Right lobe of liver (tissue), 6 donors: ENCODE data around the gene SDR9C7. TPM values are rescaled to one million over a fixed set of nuclear protein-coding genes. Genes with fewer than 3 reads are reported as not detected.
"Not testable (repeated sequence)": the region's sequence is repeated elsewhere in the genome, so short reads cannot be mapped to it uniquely, and the experiment has no call there.

ENCODE experiments used
- ATAC-seq, 4 donors: fragments of 200-7000 bp; cut with Tn5 transposase; one replicate each; pipeline ENCODE4 v1.9.1; 2020; ENCODE audit warnings: mild to moderate bottlenecking in 4 of 4, moderate library complexity in 4 of 4
- DNase-seq, 3 donors: peaks; one replicate each; pipeline ENCODE4 v3.0.0-alpha.2; 2020
- H3K27ac ChIP-seq, 3 donors: fragments of 200-600 bp; one replicate each; pipeline ENCODE4 v1.8.0; 2022
- H3K27me3 ChIP-seq, 2 donors: fragments of 200-600 bp; one replicate each; pipeline ENCODE4 v1.8.0; 2022
- H3K36me3 ChIP-seq, 4 donors: fragments of 200-600 bp; sonication (generic) in 1 of 4; one replicate each; pipeline versions ENCODE4 v1.5.1 to v1.8.0; 2017 to 2022; ENCODE audit warnings: control low read depth in 1 of 4
- H3K4me1 ChIP-seq, 4 donors: fragments of 200-600 bp; sonication (generic) in 1 of 4; one replicate each; pipeline versions ENCODE4 v1.5.1 to v1.8.0; 2017 to 2022; ENCODE audit warnings: control low read depth in 1 of 4
- H3K4me3 ChIP-seq, 3 donors: fragments of 200-600 bp; one replicate each; pipeline ENCODE4 v1.8.0; 2022
- H3K9me3 ChIP-seq, 4 donors: fragments of 200-600 bp; sonication (generic) in 1 of 4; one replicate each; pipeline versions ENCODE4 v1.5.1 to v1.8.0; 2017 to 2022; ENCODE audit warnings: control low read depth in 1 of 4
- POLR2A ChIP-seq: fragments of 450-650 bp; IDR thresholded peaks from one replicate; pipeline ENCODE4 v1.6.1; 2017; ENCODE audit warnings: antibody characterized with exemption, mild to moderate bottlenecking
- WGBS: methylation state at CpG from one replicate; pipeline ENCODE4 v1.1.6; 2018; ENCODE audit warnings: low coverage, low lambda C conversion rate; ENCODE audit not compliant: insufficient coverage; ENCODE audit errors: missing lambda C conversion rate; 5-methylcytosine and 5-hydroxymethylcytosine counted together
- intact Hi-C, 2 donors: fragments of 100-400 bp; cut with DNase I; formaldehyde crosslinking; loops; one replicate each; pipeline versions ENCODE4 v1.11.2 to v1.14.1; 2022
- total RNA-seq, 6 experiments: library from RNA; depleted of rRNA in 2 of 6; stranded (reverse); fragments of >200 nt in 2 of 6; fragmentation: NEBNext Ultra II Directional in 3 of 6; extraction: Animal tissue kit (Norgen Biotek cat#: 25700) in 3 of 6; gene quantifications; one replicate each; pipeline versions ENCODE4 v1.1.0 to v1.2.4, GENCODE V29; 2016 to 2023
- TF ChIP-seq, protein P1 (sequence below), 4 donors: fragments of 200-600 bp in 3 of 4; fragments of 450-650 bp in 1 of 4; IDR thresholded peaks; one replicate each; pipeline versions ENCODE4 v1.5.1 to v1.8.0; 2016 to 2022; ENCODE audit warnings: antibody characterized with exemption in 4 of 4, mild to moderate bottlenecking in 2 of 4
- donor health status: DM: no; HTN: yes; CAD: no.
- donor health status: DM: no; HTN: no; CAD: no.
- donor health status: DM: no; HTN: no; CAD: no.
- donor health status: DM: no; HTN: yes; CAD: no.
- donor health status: DM: no; HTN: yes; CAD: no.

The SDR9C7 gene
- total RNA-seq, 6 experiments from 2014 or later = not detected

GRCh38 chr12:56927281-56927680, 6.9 kb downstream of the SDR9C7 start:
- TF ChIP-seq POLR2A = no peak
- TF ChIP-seq, protein P1, sequence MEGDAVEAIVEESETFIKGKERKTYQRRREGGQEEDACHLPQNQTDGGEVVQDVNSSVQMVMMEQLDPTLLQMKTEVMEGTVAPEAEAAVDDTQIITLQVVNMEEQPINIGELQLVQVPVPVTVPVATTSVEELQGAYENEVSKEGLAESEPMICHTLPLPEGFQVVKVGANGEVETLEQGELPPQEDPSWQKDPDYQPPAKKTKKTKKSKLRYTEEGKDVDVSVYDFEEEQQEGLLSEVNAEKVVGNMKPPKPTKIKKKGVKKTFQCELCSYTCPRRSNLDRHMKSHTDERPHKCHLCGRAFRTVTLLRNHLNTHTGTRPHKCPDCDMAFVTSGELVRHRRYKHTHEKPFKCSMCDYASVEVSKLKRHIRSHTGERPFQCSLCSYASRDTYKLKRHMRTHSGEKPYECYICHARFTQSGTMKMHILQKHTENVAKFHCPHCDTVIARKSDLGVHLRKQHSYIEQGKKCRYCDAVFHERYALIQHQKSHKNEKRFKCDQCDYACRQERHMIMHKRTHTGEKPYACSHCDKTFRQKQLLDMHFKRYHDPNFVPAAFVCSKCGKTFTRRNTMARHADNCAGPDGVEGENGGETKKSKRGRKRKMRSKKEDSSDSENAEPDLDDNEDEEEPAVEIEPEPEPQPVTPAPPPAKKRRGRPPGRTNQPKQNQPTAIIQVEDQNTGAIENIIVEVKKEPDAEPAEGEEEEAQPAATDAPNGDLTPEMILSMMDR (IDR thresholded peaks at IDR 0.05) = no peak
- intact Hi-C loops = no loop called here
- Histone ChIP-seq H3K9me3 (no peaks in the 10 kb centered on the region), H3K27ac (no peak overlapping the region), H3K27me3 (no peaks in the 10 kb centered on the region), H3K36me3 (no peaks in the 10 kb centered on the region), H3K4me3 (no peak overlapping the region), H3K4me1 (peaks cover 0 to 7% (median 0%) of the 10 kb centered on the region in 4 donors)
- DNase-seq (no peak), ATAC-seq (no peak)
- WGBS = 100% methylated on average over 1 of the region's 4 CpGs

DNA sequence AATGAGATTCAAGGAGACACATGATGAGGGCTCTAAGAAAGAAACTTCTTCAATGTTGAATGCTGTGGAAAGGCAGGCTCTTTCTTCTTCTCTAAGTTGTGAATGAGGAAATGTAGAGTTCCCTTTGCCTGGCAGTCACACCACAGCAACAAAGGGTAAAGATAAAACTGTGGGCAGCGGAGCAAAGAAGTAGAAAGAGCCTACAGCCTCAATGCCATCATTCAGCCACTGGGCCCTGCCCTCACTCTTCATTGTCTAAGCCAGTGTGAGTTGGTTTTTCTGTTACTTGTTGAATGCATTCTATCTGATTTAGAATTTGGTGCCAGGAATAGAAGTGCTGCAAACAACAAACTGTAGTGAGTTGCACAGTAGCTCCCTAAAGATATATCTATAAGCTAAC, 12.2 kb downstream of the SDR9C7 start:
- H3K27me3 ChIP-seq = no peaks in the 10 kb centered on the region
- no peak overlapping the region for H3K27ac ChIP-seq
- intact Hi-C loops = no loop called here
- peaks cover 0 to 8% (median 3%) of the 10 kb centered on the region in 4 donors for H3K4me1 ChIP-seq
- no peak for DNase-seq
- no peaks in the 10 kb centered on the region for H3K36me3 ChIP-seq
- H3K4me3 ChIP-seq = no peak overlapping the region
- TF ChIP-seq, protein P1 (IDR thresholded peaks at IDR 0.05) = no peak
- TF ChIP-seq POLR2A = no peak
- no peak for ATAC-seq
- 83% methylated on average over 1 of the region's 1 CpG for WGBS
- H3K9me3 ChIP-seq = no peaks in the 10 kb centered on the region

DNA sequence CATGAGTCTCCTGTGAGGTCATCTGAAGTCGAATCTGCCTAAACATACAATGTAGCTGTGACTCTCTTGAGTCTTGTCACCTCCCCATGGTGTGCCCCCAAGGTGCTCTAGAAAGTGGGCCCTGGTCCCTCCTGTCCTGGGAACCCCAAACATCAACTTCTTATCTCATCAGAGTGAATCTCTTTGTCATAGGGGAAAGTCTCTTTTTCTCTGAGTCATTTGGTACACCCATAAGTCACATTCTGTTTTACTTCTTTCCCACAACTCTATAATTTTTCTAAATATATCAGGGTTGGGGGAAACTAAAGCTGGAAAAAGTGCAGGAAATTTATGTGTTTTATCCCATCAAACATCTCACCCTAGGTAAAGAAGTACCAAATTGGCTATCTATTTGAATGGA, 12.9 kb downstream of the SDR9C7 start:
- TF ChIP-seq, protein P1 (IDR thresholded peaks at IDR 0.05) = no peak
- TF ChIP-seq POLR2A = no peak
- ATAC-seq (no peak), DNase-seq (no peak)
- H3K27me3 ChIP-seq = no peaks in the 10 kb centered on the region
- no peaks in the 10 kb centered on the region for H3K36me3 ChIP-seq
- H3K4me3 ChIP-seq = no peak overlapping the region
- intact Hi-C loops = no loop called here
- 86% methylated on average over 1 of the region's 1 CpG for WGBS
- H3K27ac ChIP-seq = no peak overlapping the region
- no peaks in the 10 kb centered on the region for H3K9me3 ChIP-seq
- H3K4me1 ChIP-seq = peaks cover 0 to 14% (median 4%) of the 10 kb centered on the region in 4 donors

DNA sequence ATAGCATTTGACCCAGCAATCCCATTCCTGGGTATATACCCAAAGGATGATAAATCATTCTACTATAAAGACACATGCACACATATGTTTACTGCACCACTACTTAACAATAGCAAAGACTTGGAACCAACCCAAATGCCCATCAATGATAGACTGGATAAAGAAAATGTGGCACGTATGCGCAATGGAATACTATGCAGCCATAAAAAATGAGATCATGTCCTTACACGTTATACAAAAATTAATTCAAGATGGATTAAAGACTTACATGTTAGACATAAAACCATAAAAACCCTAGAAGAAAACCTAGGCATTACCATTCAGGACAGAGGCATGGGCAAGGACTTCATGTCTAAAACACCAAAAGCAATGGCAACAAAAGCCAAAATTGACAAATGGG, 16.1 kb downstream of the SDR9C7 start:
- H3K9me3 ChIP-seq, intact Hi-C loops, ATAC-seq, DNase-seq, H3K27me3 ChIP-seq, H3K4me3 ChIP-seq, H3K27ac ChIP-seq, H3K36me3 ChIP-seq: not testable (repeated sequence)
- WGBS = 97% methylated on average over 3 of the region's 3 CpGs
- peaks cover 0 to 29% (median 12%) of the 10 kb centered on the region in 4 donors for H3K4me1 ChIP-seq

DNA sequence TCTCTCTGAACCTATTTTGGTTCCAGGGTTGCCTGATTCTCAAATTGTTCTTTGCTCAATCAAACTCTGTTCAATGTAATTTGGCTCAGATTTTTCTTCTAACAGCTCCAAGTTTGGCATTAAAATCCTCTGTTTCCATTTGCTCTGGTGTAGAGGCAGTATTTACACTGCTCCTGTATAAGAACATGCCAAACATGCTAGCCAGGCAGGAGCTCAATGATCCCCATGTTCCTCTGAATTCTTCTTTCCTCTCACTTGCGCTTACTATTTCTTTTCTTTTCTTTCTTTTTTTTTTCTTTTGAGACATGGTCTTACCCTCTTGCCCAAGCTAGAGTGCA, 17.2 kb downstream of the SDR9C7 start:
- H3K4me1 ChIP-seq = peaks cover 0 to 29% (median 12%) of the 10 kb centered on the region in 4 donors
- H3K4me3 ChIP-seq = no peak overlapping the region
- TF ChIP-seq, protein P1 (IDR thresholded peaks at IDR 0.05) = no peak
- no peak for TF ChIP-seq POLR2A
- 42% methylated on average over 1 of the region's 1 CpG for WGBS
- H3K27me3 ChIP-seq = no peaks in the 10 kb centered on the region
- ATAC-seq (peak; percentile 70 to 79 (median 77)), DNase-seq (no peak)
- H3K36me3 ChIP-seq = no peaks in the 10 kb centered on the region
- H3K9me3 ChIP-seq = no peaks in the 10 kb centered on the region
- intact Hi-C loops = no loop called here
- peak overlapping the region in 2 of 3 donors; percentile 35 to 82 for H3K27ac ChIP-seq
